Vagina (tissue), 2 donors: Measurements from ENCODE around the gene RPIA. TPM values are rescaled to one million over a fixed set of nuclear protein-coding genes. Genes with fewer than 3 reads are reported as not detected.

ENCODE experiments used
- DNase-seq, 2 donors: peaks; one replicate each; pipeline ENCODE4 v3.0.0-alpha.2; 2017; ENCODE audit errors: extremely low spot score in 2 of 2
- H3K27ac ChIP-seq: fragments of 200-600 bp; sonication (generic); one replicate; pipeline ENCODE4 v1.5.1; 2019
- H3K27me3 ChIP-seq: fragments of 200-600 bp; sonication (generic); one replicate; pipeline ENCODE4 v1.5.1; 2019
- H3K36me3 ChIP-seq, 2 donors: fragments of 200-600 bp; sonication (generic); one replicate each; pipeline ENCODE4 v1.5.1; 2017 to 2019
- H3K4me1 ChIP-seq: fragments of 200-600 bp; sonication (generic); one replicate; pipeline ENCODE4 v1.5.1; 2019
- H3K4me3 ChIP-seq, 2 donors: fragments of 200-600 bp; sonication (generic); 1 replicate in 1 of 2; 2 replicates in 1 of 2; pipeline ENCODE4 v1.5.1; 2016 to 2019
- H3K9me3 ChIP-seq: fragments of 200-600 bp; sonication (generic); one replicate; pipeline ENCODE4 v1.5.1; 2019
- POLR2A ChIP-seq, 2 donors: fragments of 450-650 bp; IDR thresholded peaks; one replicate each; pipeline ENCODE4 v1.6.1; 2017; ENCODE audit warnings: antibody characterized with exemption in 2 of 2, mild to moderate bottlenecking in 2 of 2, moderate library complexity in 2 of 2
- POLR2AphosphoS5 ChIP-seq, 2 donors: sonication (generic); formaldehyde crosslinking; IDR thresholded peaks; one replicate each; pipeline ENCODE4 v1.9.0; 2017; ENCODE audit warnings: antibody characterized with exemption in 2 of 2, mild to moderate bottlenecking in 2 of 2, low read depth in 1 of 2; ENCODE audit not compliant: insufficient read depth in 1 of 2
- intact Hi-C: fragments of 100-400 bp; cut with DNase I; formaldehyde crosslinking; loops from one replicate; pipeline ENCODE4 v1.15.1; 2023
- total RNA-seq: library from RNA; depleted of rRNA; stranded (reverse); fragments of >200 nt; gene quantifications from one replicate; pipeline ENCODE4 v1.2.3, GENCODE V29; 2016
- TF ChIP-seq, protein P1 (sequence below), 3 experiments: fragments of 450-650 bp in 2 of 3; fragments of 200-600 bp in 1 of 3; sonication (generic) in 1 of 3; IDR thresholded peaks; one replicate each; pipeline ENCODE4 v1.5.1; 2017 to 2019; ENCODE audit warnings: antibody characterized with exemption in 3 of 3, mild to moderate bottlenecking in 2 of 3, moderate library complexity in 2 of 3

Gene RPIA
- total RNA-seq, 1 donor from 2014 or later, result 10.8 TPM

DNA sequence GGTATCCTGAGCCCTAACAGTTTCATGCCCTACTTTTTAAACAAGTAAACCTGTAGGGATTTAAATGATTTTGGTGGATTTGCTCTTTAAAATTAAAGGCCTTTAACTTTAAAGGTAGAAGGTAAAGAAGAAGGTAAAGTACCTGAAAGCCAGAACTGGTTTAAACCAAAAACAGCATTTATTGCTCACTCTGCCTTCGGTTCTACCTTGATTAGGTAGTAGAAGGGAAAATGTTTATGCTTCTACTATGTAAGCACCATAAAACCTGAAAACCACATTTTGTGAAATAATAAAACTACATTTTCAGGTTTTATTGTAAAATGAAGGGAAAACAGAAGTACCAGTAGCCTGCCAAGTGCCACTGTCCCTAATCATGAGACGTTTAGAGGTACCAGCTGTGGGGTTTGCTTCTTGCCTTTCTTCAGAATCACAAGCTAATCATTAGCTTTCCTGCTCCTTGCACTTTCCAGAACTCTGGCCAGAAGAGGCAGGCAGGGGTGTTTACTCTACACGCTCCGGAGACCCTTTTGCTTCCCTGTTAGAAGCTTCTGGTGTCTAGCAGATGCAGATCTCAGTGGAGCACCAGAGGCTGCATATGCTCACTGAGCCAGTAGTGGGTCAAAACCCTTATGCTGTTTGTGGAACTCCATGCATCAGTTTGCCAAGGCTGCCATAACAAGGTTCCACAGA lies 33.3 kb downstream of the RPIA start:
- Histone ChIP-seq H3K4me1 (no peaks in the 10 kb centered on the region), H3K36me3 (no peaks in the 10 kb centered on the region), H3K27me3 (no peaks in the 10 kb centered on the region), H3K27ac (no peak overlapping the region), H3K9me3 (no peaks in the 10 kb centered on the region), H3K4me3 (no peak overlapping the region)
- intact Hi-C loops, result no loop called here
- TF ChIP-seq, protein P1, sequence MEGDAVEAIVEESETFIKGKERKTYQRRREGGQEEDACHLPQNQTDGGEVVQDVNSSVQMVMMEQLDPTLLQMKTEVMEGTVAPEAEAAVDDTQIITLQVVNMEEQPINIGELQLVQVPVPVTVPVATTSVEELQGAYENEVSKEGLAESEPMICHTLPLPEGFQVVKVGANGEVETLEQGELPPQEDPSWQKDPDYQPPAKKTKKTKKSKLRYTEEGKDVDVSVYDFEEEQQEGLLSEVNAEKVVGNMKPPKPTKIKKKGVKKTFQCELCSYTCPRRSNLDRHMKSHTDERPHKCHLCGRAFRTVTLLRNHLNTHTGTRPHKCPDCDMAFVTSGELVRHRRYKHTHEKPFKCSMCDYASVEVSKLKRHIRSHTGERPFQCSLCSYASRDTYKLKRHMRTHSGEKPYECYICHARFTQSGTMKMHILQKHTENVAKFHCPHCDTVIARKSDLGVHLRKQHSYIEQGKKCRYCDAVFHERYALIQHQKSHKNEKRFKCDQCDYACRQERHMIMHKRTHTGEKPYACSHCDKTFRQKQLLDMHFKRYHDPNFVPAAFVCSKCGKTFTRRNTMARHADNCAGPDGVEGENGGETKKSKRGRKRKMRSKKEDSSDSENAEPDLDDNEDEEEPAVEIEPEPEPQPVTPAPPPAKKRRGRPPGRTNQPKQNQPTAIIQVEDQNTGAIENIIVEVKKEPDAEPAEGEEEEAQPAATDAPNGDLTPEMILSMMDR (IDR thresholded peaks at IDR 0.05), result no peak
- TF ChIP-seq POLR2AphosphoS5 (IDR thresholded peaks at IDR 0.05; ENCODE audit: insufficient read depth in 1 of 2, low read depth in 1 of 2), result no peak
- no peak for TF ChIP-seq POLR2A (IDR thresholded peaks at IDR 0.05)
- DNase-seq, result no peak

DNA sequence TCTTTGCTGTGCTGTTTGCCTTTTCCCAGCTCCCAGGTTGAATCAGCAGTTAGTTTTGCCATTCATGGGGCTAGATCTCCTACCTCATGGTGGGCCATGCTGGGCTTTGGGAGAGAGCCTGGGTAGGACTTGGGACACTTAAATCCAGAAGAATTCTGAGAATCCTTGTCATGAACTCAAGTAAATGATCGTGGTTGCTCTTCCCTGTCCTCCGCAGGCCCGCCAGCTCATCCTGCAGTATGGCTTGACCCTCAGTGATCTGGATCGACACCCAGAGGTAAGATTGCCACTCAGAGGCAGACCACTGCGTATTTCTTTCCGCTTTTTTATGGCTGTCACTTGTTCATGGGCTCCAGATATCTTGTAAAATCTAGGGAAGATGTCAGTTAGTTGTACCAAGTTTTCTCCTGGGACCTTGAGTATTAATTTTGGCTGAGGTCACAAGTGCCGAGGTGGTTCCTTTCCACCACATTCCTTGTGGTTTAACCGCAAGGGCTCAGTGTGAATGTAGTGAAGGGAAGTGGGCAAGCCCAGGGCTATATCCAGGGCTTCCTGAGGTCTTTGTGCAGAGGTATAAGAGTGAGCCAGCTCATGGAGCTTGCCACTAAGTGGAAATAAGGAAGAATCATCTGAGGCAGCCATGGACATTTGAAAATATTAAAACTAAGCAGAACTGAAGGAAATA lies 37.7 kb downstream of the RPIA start:
- TF ChIP-seq, protein P1 (IDR thresholded peaks at IDR 0.05), result no peak
- no peak for TF ChIP-seq POLR2A (IDR thresholded peaks at IDR 0.05)
- no peak for TF ChIP-seq POLR2AphosphoS5 (IDR thresholded peaks at IDR 0.05; ENCODE audit: insufficient read depth in 1 of 2, low read depth in 1 of 2)
- no peak for DNase-seq
- Histone ChIP-seq H3K4me1 (no peaks in the 10 kb centered on the region), H3K27me3 (no peaks in the 10 kb centered on the region), H3K4me3 (no peak overlapping the region), H3K36me3 (no peaks in the 10 kb centered on the region), H3K9me3 (no peaks in the 10 kb centered on the region), H3K27ac (no peak overlapping the region)
- intact Hi-C loops, result no loop called here

DNA sequence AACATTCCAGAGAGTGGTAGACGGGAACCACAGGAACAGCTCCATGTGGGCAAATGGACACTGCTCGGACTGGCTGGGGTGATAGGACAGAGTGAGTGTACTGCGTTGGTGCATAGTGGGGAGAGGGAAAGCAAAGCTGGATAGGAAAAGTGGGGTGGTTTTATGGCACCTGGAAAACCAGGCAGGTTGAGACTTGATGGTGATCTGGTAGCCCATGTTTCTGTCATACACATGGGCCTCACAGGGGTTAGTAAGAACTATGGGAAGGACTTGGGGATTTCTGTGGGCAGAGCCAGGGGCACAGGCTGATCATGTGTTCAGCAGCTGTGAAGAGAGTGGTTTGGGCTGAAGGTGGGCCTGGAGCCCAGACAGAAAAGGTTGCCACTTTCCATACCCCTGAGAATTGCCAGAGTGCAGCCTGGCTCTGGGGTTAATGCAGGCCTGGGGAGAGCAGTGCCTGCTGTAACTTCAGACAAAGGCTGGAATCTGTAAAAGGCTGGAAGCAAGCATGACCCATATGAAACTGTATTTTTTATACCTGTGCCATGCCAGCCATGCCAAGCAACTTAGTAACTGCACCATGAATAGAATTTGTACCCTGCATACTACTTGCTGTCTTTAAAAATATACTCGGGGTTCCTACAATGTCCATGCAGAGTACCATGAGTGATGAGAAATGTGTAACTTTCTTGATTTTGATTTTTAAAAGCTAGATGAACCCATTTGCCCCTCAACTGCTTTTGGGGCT lies 41.9 kb downstream of the RPIA start:
- Histone ChIP-seq H3K27ac (no peak overlapping the region), H3K36me3 (peaks cover 0 to 18% of the 10 kb centered on the region in 2 donors)
- TF ChIP-seq POLR2A (IDR thresholded peaks at IDR 0.05), result no peak
- TF ChIP-seq, protein P1 (IDR thresholded peaks at IDR 0.05), result no peak
- TF ChIP-seq POLR2AphosphoS5 (IDR thresholded peaks at IDR 0.05; ENCODE audit: insufficient read depth in 1 of 2, low read depth in 1 of 2), result no peak

DNA sequence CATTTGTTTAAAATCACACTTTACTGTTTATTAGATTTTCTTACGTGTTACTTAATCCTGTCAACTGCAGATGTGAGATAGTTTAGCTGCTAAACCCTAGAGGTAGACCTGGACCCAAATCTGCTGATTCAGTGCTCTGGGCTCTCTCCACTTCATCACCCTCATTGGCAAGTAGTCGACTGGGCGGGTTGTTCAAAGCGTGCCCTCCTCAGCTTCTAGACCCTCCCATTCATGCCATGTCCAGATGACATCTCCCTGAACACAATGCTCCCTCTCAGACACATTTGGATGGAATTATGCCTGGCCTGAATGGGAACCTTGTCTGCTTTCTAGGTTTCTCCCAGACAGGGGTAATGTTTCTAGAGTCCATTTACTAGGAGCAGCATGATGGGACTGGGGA lies 43.7 kb downstream of the RPIA start:
- TF ChIP-seq POLR2AphosphoS5 (IDR thresholded peaks at IDR 0.05; ENCODE audit: insufficient read depth in 1 of 2, low read depth in 1 of 2) (no peak), POLR2A (IDR thresholded peaks at IDR 0.05) (no peak)
- TF ChIP-seq, protein P1 (IDR thresholded peaks at IDR 0.05), result no peak
- intact Hi-C loops, result no loop called here
- no peak for DNase-seq
- Histone ChIP-seq H3K4me1 (peaks cover 4% of the 10 kb centered on the region), H3K27me3 (no peaks in the 10 kb centered on the region), H3K9me3 (no peaks in the 10 kb centered on the region), H3K4me3 (no peak overlapping the region), H3K27ac (no peak overlapping the region), H3K36me3 (peaks cover 0 to 21% of the 10 kb centered on the region in 2 donors)

More for the DNA sequence above, 41.9 kb downstream of the RPIA start:
- DNase-seq, result no peak
- Histone ChIP-seq H3K9me3 (no peaks in the 10 kb centered on the region), H3K4me3 (no peak overlapping the region), H3K27me3 (no peaks in the 10 kb centered on the region), H3K4me1 (peaks cover 4% of the 10 kb centered on the region)
- intact Hi-C loops, result no loop called here
